ENCODE measurements around the gene LHFPL3. TPM values are rescaled to one million over a fixed set of nuclear protein-coding genes. Genes with fewer than 3 reads are reported as not detected.

The LHFPL3 gene
- total RNA-seq, 2 experiments from 2014 or later, result not detected

DNA sequence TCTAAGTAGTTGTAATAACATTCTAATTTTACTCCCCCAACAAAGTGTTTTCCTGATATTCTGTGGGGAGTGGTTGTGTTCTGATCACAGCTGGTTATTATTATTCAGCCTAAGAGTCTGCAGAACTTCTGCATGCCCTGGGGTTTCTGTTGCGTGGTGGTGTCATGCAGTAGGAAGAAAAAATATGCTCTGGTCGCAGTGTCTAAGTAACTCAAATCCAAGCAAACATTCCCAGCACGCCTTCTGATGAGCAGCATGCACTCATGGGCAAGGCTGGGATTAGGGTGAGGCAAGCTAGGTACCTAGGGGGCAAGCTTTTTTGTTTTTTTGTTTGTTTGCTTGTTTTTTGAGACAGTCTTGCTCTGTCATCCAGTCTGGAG lies 572.8 kb downstream of the LHFPL3 start:
- no peak overlapping the region for H3K4me2 ChIP-seq (ENCODE audit: low read length)
- CTCF ChIA-PET (ENCODE audit: unreplicated experiment), result interaction anchor here (0.9 kb wide), 1 partner anchor 21 kb away, joined by 3 read pairs; no protein-coding TSS in a partner anchor

DNA sequence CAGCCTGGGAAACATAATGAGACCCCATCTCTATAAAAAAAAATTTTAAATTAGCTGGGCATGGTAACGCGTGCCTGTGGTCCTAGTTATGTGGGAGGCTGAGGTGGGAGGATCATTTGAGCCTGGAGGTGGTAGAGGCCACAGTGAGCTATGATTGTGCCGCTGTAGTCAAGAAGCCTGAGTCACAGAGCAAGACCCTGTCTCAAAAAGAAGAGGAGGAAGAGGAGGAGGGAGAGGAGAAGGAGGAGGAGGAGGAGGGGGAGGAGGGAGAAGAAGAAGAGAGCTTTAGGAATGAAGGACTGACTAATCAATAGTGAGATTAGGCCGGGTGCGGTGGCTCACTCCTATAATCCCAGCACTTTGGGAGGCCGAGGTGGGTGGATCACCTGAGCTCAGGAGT lies 573.8 kb downstream of the LHFPL3 start:
- POLR2A ChIA-PET, result interaction anchor here (1.0 kb wide), 1 partner anchor 19 kb away, joined by 3 read pairs; no protein-coding TSS in a partner anchor
- BruUV-seq (replicated peaks), result no TSS peak
- H3K4me2 ChIP-seq (ENCODE audit: low read length), result no peak overlapping the region

More for the DNA sequence above, 572.8 kb downstream of the LHFPL3 start:
- H2AFZ ChIP-seq (ENCODE audit: low read length), result no peak overlapping the region
- POLR2A ChIA-PET, result no interaction called here
- H3K9me3 ChIP-seq (ENCODE audit: low read length), result no peaks in the 10 kb centered on the region
- H3K4me1 ChIP-seq (ENCODE audit: insufficient read depth, low read length, poor library complexity, severe bottlenecking), result no peaks in the 10 kb centered on the region
- no peaks in the 10 kb centered on the region for H3K79me2 ChIP-seq (ENCODE audit: insufficient read depth, low read depth, low read length)
- DNase-seq (ENCODE audit: low spot score), result no peak
- intact Hi-C loops (cut with micrococcal nuclease; ENCODE audit: unreplicated experiment), result no loop called here
- H3K4me3 ChIP-seq (ENCODE audit: low read depth, low read length, poor library complexity, severe bottlenecking), result no peak overlapping the region
- H3K9me2 ChIP-seq (ENCODE audit: insufficient read depth, low read length), result no peaks in the 10 kb centered on the region
- TF ChIP-seq, protein P1, sequence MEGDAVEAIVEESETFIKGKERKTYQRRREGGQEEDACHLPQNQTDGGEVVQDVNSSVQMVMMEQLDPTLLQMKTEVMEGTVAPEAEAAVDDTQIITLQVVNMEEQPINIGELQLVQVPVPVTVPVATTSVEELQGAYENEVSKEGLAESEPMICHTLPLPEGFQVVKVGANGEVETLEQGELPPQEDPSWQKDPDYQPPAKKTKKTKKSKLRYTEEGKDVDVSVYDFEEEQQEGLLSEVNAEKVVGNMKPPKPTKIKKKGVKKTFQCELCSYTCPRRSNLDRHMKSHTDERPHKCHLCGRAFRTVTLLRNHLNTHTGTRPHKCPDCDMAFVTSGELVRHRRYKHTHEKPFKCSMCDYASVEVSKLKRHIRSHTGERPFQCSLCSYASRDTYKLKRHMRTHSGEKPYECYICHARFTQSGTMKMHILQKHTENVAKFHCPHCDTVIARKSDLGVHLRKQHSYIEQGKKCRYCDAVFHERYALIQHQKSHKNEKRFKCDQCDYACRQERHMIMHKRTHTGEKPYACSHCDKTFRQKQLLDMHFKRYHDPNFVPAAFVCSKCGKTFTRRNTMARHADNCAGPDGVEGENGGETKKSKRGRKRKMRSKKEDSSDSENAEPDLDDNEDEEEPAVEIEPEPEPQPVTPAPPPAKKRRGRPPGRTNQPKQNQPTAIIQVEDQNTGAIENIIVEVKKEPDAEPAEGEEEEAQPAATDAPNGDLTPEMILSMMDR (conservative IDR thresholded peaks at IDR 0.05; ENCODE audit: low read length), result no peak
- TF ChIP-seq EZH2phosphoT487 (IDR thresholded peaks at IDR 0.05; ENCODE audit: borderline replicate concordance, low read depth, low read length), result no peak
- H3K36me3 ChIP-seq (ENCODE audit: insufficient read depth, low read length), result no peaks in the 10 kb centered on the region
- no peak overlapping the region for H3K27ac ChIP-seq (ENCODE audit: low read depth, low read length, poor library complexity, severe bottlenecking)
- no peaks in the 10 kb centered on the region for H4K20me1 ChIP-seq (ENCODE audit: insufficient read depth, low read length)
- no TSS peak for BruUV-seq (replicated peaks)

DNA sequence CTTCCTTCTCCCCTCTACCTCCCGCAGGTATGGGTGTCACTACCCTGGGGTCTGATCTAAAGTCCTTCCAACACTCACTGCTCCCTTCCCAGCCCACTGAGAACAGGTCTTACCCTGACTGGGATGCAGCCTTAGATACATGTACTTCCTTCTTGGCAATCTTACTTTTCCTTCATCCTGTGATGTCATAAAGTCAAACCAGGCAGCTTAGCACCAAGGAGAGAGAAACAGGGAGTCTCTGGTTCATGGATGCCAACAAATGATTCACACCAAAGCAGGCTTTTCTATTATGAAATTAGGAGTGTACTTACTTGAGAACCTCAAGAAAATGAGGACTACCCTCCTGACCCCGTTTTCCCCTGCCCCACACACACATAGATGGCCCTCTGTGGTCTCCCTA lies 574.6 kb downstream of the LHFPL3 start:
- Histone ChIP-seq H3K4me2 (ENCODE audit: low read length) (no peak overlapping the region), H3K9me3 (ENCODE audit: low read length) (no peaks in the 10 kb centered on the region), H3K79me2 (ENCODE audit: insufficient read depth, low read depth, low read length) (no peaks in the 10 kb centered on the region), H3K4me1 (ENCODE audit: insufficient read depth, low read length, poor library complexity, severe bottlenecking) (no peaks in the 10 kb centered on the region), H2AFZ (ENCODE audit: low read length) (no peak overlapping the region), H3K36me3 (ENCODE audit: insufficient read depth, low read length) (no peaks in the 10 kb centered on the region), H4K20me1 (ENCODE audit: insufficient read depth, low read length) (no peaks in the 10 kb centered on the region), H3K27ac (ENCODE audit: low read depth, low read length, poor library complexity, severe bottlenecking) (no peak overlapping the region), H3K4me3 (ENCODE audit: low read depth, low read length, poor library complexity, severe bottlenecking) (no peak overlapping the region), H3K9me2 (ENCODE audit: insufficient read depth, low read length) (no peaks in the 10 kb centered on the region)
- intact Hi-C loops (cut with micrococcal nuclease; ENCODE audit: unreplicated experiment), result no loop called here
- DNase-seq (ENCODE audit: low spot score), result no peak
- TF ChIP-seq EZH2phosphoT487 (IDR thresholded peaks at IDR 0.05; ENCODE audit: borderline replicate concordance, low read depth, low read length), result no peak
- TF ChIP-seq, protein P1 (conservative IDR thresholded peaks at IDR 0.05; ENCODE audit: low read length), result no peak
- POLR2A ChIA-PET, result no interaction called here
- no TSS peak for BruUV-seq (replicated peaks)
- CTCF ChIA-PET (ENCODE audit: unreplicated experiment), result no interaction called here

More for the DNA sequence above, 573.8 kb downstream of the LHFPL3 start:
- TF ChIP-seq, protein P1 (conservative IDR thresholded peaks at IDR 0.05; ENCODE audit: low read length), result no peak
- TF ChIP-seq EZH2phosphoT487 (IDR thresholded peaks at IDR 0.05; ENCODE audit: borderline replicate concordance, low read depth, low read length), result no peak
- no peak for DNase-seq (ENCODE audit: low spot score)
- H3K9me3 ChIP-seq (ENCODE audit: low read length), result no peaks in the 10 kb centered on the region
- no peaks in the 10 kb centered on the region for H3K79me2 ChIP-seq (ENCODE audit: insufficient read depth, low read depth, low read length)
- no peak overlapping the region for H2AFZ ChIP-seq (ENCODE audit: low read length)
- H3K9me2 ChIP-seq (ENCODE audit: insufficient read depth, low read length), result no peaks in the 10 kb centered on the region
- CTCF ChIA-PET (ENCODE audit: unreplicated experiment), result no interaction called here
- H3K36me3 ChIP-seq (ENCODE audit: insufficient read depth, low read length), result no peaks in the 10 kb centered on the region
- H3K27ac ChIP-seq (ENCODE audit: low read depth, low read length, poor library complexity, severe bottlenecking), result no peak overlapping the region
- intact Hi-C loops (cut with micrococcal nuclease; ENCODE audit: unreplicated experiment), result no loop called here
- H3K4me1 ChIP-seq (ENCODE audit: insufficient read depth, low read length, poor library complexity, severe bottlenecking), result no peaks in the 10 kb centered on the region
- H3K4me3 ChIP-seq (ENCODE audit: low read depth, low read length, poor library complexity, severe bottlenecking), result no peak overlapping the region
- H4K20me1 ChIP-seq (ENCODE audit: insufficient read depth, low read length), result no peaks in the 10 kb centered on the region

All from OCI-LY7 (cell line).